ENCODE results near the gene TNS3. TPM values are rescaled to one million over a fixed set of nuclear protein-coding genes. Genes with fewer than 3 reads are reported as not detected.

Gene TNS3
- total RNA-seq, 1 experiment from 2014 or later = 9.5 TPM

DNA sequence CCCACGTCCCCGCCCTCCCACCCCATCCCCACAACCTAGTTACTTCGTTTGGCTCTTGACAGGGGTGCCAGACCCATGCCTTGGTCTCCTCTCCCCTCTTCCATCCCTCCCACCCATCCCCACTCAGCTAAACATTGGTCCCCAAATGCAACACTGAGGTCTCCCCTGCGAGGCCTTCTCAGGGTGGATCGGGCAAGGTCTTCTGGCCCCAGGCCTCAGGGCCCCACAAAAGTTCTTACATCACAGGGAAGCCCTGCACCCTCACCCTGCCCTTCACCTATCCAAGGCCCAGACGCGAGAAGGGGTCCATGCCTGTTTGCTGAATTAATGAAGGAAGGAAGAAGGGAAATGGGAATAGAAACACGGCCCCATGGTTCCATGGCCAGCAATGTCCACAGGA lies 32.0 kb downstream of the TNS3 start:
- Mint-ChIP-seq H3K9me3 (no peaks in the 10 kb centered on the region; a peak in 1 of 5 replicates), H3K27me3 (ENCODE audit: low read depth) (peaks cover 3% of the 10 kb centered on the region), H3K4me1 (peaks cover 11 to 28% of the 10 kb centered on the region in 2 experiments), H3K36me3 (ENCODE audit: insufficient read depth in 1 of 3, low read depth in 3 of 3) (peaks cover 1 to 11% (median 4%) of the 10 kb centered on the region in 3 experiments; a peak in 5 of 7 replicates), H3K4me3 (no peak overlapping the region), H3K27ac (no peak overlapping the region)
- no peak overlapping the region for H3K27ac ChIP-seq (ENCODE audit: insufficient read length, low read depth, low read length)
- no peak overlapping the region for H3K4ac ChIP-seq (ENCODE audit: low read depth, low read length)
- no peak overlapping the region for H3K23ac ChIP-seq (ENCODE audit: insufficient read length, low read depth, low read length)
- H3K18ac ChIP-seq (ENCODE audit: insufficient read length, low read depth, low read length) = no peak overlapping the region
- no peaks in the 10 kb centered on the region for H3K23me2 ChIP-seq (ENCODE audit: insufficient read length, low read depth, low read length, poor library complexity, severe bottlenecking)
- H3K79me2 ChIP-seq (ENCODE audit: insufficient read depth, low read length) = no peaks in the 10 kb centered on the region
- H3K56ac ChIP-seq (ENCODE audit: insufficient read length, low read depth, low read length) = no peak overlapping the region
- H4K8ac ChIP-seq (replicated peaks; ENCODE audit: insufficient read length, low read depth, low read length) = no peak overlapping the region
- H2AK5ac ChIP-seq (ENCODE audit: insufficient read length, low read length) = no peak overlapping the region
- no peak overlapping the region for H4K5ac ChIP-seq (ENCODE audit: insufficient read length, low read depth, low read length)
- H4K91ac ChIP-seq (ENCODE audit: insufficient read length, low read depth, low read length) = no peak overlapping the region
- no peak overlapping the region for H3K4me2 ChIP-seq (ENCODE audit: insufficient read depth, insufficient read length, low read length)
- no peak overlapping the region for H2AFZ ChIP-seq (ENCODE audit: low read length)
- H3K9ac ChIP-seq (ENCODE audit: extremely low read depth, insufficient read length, low read length) = no peak overlapping the region
- 0 out of 2 replicates have a peak, but pooled peaks cover 4% of the 10 kb centered on the region for H3K4me1 ChIP-seq (ENCODE audit: insufficient read depth, low read length)
- no peak overlapping the region for H2BK5ac ChIP-seq (ENCODE audit: insufficient read length, low read length)
- no peak overlapping the region for H2BK15ac ChIP-seq (ENCODE audit: low read depth, low read length)
- H3K14ac ChIP-seq (ENCODE audit: insufficient read depth, low read length) = no peak overlapping the region
- no peak overlapping the region for H3T11ph ChIP-seq (ENCODE audit: low read length)
- H3K79me1 ChIP-seq (ENCODE audit: insufficient read depth, low read depth, low read length, poor library complexity, severe bottlenecking) = no peaks in the 10 kb centered on the region
- no CpG with 5 or more reads among the region's 8 CpGs for WGBS (ENCODE audit: extremely low coverage, insufficient read length, low lambda C conversion rate)
- H2BK20ac ChIP-seq (ENCODE audit: low read depth, low read length, poor library complexity, severe bottlenecking) = no peak overlapping the region
- TF ChIP-seq, protein P1, sequence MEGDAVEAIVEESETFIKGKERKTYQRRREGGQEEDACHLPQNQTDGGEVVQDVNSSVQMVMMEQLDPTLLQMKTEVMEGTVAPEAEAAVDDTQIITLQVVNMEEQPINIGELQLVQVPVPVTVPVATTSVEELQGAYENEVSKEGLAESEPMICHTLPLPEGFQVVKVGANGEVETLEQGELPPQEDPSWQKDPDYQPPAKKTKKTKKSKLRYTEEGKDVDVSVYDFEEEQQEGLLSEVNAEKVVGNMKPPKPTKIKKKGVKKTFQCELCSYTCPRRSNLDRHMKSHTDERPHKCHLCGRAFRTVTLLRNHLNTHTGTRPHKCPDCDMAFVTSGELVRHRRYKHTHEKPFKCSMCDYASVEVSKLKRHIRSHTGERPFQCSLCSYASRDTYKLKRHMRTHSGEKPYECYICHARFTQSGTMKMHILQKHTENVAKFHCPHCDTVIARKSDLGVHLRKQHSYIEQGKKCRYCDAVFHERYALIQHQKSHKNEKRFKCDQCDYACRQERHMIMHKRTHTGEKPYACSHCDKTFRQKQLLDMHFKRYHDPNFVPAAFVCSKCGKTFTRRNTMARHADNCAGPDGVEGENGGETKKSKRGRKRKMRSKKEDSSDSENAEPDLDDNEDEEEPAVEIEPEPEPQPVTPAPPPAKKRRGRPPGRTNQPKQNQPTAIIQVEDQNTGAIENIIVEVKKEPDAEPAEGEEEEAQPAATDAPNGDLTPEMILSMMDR (conservative IDR thresholded peaks at IDR 0.05) = no peak
- no peaks in the 10 kb centered on the region for H3K9me3 ChIP-seq (ENCODE audit: control insufficient read depth, low read depth, low read length)
- no peak overlapping the region for H2BK120ac ChIP-seq (ENCODE audit: low read depth, low read length, poor library complexity, severe bottlenecking)
- H3K27me3 ChIP-seq (ENCODE audit: insufficient read depth, low read length) = no peaks in the 10 kb centered on the region
- H4K20me1 ChIP-seq (ENCODE audit: control insufficient read depth, insufficient read depth, insufficient read length) = no peaks in the 10 kb centered on the region
- DNase-seq = no peak
- no peak overlapping the region for H2BK12ac ChIP-seq (ENCODE audit: insufficient read length, low read depth, low read length)
